ENCODE results near the gene MNS1.
"Not testable (repeated sequence)": the region's sequence is repeated elsewhere in the genome, so short reads cannot be mapped to it uniquely, and the experiment has no call there.

MNS1 gene, protein sequence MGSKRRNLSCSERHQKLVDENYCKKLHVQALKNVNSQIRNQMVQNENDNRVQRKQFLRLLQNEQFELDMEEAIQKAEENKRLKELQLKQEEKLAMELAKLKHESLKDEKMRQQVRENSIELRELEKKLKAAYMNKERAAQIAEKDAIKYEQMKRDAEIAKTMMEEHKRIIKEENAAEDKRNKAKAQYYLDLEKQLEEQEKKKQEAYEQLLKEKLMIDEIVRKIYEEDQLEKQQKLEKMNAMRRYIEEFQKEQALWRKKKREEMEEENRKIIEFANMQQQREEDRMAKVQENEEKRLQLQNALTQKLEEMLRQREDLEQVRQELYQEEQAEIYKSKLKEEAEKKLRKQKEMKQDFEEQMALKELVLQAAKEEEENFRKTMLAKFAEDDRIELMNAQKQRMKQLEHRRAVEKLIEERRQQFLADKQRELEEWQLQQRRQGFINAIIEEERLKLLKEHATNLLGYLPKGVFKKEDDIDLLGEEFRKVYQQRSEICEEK

DNA sequence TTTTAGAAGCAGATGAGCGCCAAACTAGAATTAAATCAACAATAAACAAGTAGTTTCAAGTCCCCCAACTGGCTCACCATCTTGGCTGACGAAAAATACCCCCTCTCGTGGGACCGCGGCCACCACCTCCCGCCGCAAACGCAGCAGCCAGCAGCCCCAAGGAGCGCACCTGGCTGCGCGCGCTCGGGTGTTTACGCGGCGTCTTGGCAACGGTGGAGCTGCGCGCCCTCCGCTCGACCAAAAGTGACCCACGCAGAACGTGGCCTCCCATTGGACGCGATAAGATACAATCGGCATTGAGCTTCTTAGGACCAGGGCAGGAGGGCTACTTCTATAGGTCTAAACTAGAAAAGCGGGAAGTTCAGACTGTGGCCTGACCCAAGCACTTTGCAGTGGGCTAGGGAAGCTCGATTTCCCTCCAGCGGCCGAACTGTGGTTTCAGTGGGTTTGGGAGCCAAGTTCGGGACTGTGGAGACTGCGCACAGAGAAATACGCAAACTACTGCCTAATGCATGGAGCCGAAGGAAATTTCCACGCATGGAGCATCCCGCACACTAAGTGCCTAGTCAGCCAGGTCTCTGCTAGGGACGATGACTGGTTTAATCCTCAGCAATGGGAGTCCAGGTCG lies at the start of gene MNS1:
MNS1 (minus strand) TSS at position 245 of the 628 bp plus-strand sequence; CDS start at position 80, 165 bp downstream.
- DNase-seq = peak; percentile 97

DNA sequence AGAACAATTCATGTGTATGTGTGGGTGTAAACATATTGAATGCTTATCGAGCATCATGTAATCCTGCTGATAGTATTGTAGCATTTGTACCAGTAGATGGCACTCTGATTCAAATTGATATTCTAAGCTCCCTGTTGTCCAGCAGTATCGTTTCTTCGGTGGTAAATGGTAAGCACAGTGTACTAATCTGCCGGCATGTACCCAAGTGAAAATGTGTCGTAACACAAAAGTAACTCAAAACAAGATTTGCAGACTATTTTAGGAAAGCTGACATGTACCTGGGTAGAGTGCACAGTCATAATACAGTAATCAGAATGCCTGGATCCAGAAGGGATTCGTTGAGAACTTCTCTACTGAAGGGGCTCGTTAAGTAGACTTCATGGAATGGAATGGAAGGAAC lies 31.7 kb upstream of the MNS1 start:
- no peak for DNase-seq

DNA sequence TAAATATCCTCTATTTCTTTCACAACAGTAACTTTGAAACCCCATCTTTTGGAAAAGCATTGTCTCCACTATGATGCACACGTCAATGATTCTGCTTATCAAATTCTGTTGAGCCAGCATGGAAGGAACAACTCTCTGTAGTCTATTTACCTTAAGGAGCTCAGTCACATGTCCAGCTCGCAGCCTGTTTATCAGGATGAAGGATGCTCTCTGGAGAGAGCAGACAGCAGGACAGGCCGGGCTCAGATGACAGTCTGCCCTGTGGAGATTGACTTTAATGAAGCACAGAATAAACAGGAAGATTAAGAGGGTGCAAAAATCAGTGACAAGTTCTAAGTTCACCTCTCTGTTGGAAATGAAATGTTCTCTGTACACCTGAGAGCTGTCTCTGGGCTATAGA lies 30.6 kb upstream of the MNS1 start:
- DNase-seq = no peak

DNA sequence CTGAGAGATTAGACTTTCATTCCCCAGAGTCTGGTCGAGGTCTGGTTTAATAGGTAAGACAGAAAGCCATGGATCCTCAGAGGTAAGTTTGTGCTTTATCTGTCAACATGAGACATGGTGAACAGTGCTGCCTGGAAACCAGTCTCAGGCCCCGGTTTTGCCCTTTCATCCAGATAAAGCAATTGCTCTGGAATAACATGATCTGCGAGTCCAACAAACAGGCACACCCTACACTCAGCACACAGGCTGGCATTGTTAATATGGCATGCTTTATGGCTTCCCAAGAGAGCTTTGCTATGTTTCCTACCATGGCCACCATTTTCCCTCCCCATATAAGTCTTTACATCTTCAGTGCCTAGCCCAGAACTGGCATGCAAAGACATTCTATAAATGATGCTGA lies 30.1 kb upstream of the MNS1 start:
- no peak for DNase-seq

DNA sequence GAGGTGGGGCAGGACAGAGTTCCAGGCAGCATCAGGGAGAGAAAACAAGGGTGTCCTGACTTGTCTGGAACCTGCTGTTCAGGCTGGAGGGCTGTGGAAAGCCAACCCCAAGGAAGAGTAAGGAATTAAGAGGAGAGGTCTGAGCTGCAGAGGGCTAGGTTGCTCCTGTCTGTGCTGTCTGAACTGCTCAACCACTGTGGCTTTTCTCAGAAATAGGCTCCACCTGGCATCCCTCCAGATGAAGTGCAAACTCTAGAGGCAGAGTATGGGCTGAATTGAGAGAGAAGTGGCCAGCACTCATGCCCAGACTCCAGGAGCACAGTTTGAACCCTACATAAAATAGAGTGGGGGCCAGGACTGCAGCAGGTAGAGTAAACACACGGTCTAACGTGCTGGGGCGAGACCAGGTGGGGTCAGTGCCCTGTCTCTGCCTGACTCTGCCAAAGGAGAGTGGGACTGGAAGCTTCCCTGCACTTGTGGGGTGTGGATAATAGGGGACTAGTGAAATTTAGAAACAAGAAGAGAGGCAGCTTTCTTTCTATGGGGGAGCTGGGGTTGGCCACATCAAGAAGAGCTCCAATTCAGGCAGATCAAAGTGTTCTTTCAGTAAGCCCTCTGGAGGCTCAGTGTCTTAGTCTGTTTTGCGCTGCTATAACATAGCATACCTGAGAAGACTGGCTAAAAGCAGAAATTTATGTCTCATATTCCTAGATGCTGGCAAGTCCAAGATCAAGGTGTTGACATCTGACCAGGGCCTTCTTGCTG lies 28.0 kb upstream of the MNS1 start:
- DNase-seq = no peak

DNA sequence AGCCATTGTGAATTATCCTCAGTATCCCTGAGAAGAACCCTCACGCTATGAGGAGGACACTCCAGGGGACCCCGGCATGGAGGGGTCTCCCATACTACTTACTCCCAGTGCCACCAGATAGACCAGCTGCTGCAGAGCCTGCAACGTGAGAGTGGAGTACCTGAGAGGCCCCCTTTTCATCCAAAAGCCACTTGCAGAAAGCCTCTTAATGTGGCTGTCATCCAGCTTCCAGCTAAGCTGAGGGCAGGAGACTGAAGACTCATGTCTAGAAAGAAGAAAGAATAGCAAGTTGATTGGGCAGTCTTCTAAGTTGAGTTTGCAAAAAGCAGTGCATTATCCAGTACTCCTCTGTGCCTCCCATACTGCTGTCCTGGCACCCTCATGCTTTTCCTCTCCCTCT lies 27.3 kb upstream of the MNS1 start:
- DNase-seq = no peak

DNA sequence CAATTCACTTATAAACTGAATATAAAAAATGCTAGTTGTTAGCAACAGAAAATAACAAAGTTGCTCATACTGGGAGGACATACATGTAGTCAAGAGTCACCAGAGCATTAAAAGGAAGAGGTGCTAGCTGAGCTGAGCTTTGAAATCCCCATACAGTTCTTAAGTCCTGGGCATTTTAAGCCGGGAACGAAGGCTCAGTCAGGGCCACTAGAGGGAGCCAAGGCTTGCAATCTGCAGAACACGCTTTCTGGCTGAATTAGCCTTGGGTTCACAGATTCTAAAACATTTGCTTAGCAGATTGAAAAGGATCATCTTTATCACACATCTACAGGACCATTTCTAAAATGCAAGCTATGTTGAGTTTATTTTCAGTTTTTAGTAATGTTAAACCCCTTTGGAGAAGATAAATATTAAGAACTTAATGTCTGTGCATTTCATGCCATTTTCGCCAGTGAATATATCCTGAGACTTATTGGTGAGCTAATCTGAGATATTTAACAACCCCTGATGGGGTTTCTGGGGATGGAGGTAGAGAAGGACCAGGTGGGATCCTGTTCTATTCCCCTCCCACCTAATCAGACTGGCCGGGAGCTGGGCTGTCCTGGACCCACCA lies 26.3 kb upstream of the MNS1 start:
- DNase-seq = peak; percentile 79

DNA sequence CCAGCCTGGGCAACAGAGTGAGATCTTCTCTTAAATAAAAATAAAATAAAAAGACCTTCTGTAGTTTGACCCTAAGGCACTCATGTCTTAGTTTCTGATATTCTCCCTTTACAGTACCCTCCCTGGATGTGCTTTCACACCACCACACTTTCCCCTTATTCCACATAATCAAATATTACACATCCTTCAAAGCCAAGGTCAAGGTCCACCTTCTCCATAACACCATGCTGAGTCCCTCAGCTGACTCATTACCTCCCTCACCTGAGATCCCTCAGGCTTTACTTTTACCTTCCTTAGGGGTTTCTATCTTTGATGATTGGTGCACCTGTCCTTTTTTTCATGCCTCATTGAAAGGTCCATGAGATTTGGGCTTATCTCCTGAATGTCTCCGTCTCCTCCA lies 25.5 kb upstream of the MNS1 start:
- DNase-seq = no peak

DNA sequence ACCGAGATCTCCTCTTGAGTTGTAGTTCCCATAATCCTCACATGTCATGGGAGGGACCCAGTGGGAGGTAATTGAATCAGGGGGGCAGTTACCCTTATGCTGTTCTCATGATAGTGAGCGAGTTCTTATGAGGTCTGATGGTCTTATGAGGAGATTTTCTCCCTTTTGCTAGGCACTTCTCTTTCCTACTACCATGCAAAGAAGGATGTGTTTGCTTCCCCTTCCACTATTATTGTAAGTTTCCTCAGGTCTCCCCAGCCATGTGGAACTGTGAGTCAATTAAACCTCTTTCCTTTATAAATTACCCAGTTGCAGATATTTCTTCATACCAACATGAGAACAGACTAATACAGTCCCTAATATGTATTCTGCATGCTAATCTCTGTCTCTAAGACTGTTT lies 21.3 kb upstream of the MNS1 start:
- DNase-seq = not testable (repeated sequence)

DNA sequence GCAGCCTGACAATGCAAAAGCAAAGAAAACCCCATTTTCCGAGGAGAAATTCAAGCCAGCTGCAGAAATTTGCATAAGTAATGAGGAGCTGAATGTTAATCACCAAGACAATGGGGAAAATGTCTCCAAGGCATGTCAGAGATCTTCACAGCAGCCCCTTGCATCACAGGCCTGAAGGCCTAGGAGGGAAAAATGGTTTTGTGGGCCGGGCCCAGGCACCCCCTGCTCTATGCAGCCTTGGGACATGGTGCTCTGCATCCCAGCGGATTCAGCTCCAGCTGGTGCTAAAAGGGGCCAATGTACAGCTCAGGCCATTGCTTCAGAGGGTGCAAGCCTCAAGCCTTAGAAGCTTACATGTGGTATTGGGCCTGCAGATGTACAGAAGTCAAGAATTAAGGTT lies 20.5 kb upstream of the MNS1 start:
- DNase-seq = not testable (repeated sequence)

DNA sequence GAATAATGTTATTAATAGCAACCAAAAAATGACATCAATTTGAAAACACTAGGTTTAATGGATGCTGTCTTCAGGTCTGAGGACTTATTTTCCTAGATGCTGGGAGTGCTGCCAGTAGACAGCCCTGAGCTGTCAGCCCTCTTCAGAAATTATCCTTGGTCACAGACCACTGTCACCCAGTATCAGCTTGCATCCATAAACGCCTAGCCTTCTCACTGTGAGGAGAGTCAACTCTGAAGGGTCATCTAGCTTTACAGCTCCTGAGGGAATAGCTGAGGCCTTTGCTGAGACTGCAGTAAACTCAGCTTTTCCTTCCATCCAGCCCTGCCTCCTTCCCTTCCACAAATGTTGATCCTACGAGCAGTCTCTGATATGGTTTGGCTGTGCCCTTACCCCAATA lies 19.4 kb upstream of the MNS1 start:
- DNase-seq = no peak

DNA sequence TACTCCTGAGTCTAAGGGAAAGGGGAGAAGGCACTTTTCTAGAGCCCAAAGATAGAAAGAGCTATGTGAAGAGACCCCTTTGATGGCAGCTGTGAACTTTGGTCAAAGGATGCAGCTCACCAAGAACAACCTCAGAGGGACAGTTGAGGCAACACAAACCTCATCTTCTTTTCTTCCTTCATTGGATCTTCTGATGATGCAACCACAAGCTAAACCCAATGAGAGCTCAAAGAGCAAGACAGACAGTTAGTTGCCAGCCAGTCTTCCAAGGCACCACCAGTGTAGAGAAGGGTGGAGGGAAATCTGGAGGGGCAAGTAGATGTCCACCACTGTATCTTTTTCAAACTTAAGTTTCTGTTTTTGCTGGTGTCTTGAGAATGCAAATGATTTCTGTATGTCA lies 10.4 kb upstream of the MNS1 start:
- no peak for DNase-seq

DNA sequence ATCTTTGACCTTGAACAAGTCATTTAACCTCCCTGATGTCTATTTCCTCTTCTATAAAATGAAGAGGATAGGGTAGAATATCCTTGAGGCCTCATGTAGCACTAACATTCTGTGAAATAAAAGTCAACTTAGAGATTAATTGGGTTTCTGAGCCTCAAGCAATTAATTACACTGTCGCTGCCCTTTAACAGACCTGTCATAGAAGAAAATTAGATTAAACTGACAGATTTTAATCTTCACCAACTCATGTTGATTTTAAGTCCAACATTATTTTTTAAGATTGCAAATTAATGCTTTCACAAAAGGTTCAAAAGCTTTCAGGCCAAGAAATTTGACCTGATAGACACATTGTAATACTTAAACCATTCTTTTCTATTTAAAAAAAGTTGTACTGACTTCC lies 8.1 kb upstream of the MNS1 start:
- DNase-seq = no peak

DNA sequence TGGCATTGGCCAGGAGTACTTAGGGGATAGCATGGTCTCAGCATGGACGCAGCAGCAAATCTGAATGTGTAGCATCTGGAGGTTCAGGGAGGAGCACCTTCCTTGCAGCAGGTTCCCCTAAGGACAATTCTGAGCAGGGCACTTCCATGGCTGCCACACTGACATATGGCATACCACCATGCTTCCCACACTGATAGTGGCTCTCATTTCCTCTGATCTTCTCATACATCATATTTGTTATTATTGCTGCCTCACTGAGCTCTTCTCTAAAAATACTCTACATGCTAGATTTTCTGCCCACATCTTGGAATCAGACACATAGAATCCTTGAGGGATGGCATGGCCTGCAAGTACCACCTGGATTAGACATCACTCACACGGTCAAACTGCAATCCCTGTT lies 7.3 kb upstream of the MNS1 start:
- DNase-seq = no peak

DNA sequence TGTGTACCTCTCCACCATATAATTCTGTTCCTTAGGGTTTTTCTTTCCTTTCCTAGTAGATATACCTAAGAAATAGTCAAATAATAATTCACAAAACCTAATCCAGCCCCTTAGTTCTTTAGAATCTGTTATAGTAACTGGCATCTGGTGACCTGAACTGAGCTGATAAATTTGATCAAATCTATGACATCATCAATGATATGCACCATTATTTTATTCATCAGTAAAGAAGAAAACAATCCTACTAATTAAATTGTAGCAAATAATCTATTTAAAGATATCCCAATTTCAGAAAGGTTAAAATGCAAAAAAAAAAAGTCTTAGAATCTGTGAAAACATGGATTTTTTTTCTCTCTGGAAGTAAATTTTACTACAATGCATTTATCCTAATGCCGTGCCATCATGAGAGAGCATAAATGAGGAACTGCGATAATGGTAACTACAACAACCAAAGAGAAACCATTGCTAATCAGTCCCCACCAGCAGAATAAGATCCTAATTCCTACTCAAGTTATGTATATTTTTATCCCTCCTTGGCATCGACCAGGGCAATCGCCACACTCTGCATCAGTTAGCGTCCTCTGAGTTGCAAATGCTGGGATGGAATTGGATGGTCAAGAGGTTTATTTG lies 6.6 kb upstream of the MNS1 start:
- DNase-seq = no peak

DNA sequence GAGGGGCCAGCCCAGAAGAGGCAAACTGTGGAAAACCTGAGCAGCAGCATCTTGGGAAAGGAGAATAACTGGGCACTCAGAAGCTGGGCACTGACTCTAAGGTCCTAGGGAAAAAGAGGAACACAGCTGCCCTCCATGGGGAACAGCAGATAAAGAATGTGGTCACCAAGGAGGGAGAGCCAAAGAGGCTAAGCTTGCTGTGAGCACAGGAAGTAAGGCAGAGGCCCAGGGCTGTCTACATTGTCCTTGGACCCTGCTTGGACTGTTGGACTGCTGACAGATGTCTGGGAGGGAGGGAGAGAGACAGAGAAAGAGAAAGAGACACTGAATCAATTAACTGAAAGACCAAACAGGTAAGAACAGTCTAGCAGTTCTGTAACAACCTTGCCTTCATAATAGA lies 4.5 kb upstream of the MNS1 start:
- no peak for DNase-seq

DNA sequence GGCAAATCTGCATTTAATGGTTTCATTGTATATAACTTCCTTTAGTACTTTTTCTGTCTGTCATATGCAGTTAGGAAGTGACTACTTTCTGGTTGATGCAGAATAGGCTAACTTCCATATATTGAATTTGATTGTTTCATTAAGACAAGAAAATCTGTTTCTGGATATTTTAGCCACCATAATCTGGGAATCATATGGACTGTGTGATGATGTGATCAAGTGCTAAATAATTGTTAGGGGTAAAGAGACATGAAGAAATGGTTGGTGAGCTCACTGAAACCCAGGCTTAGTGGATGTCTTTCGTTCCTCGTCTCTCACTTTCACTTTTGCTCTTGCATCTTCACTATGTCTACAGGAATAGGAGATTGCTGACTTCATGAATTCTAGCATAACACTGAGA lies 3.5 kb upstream of the MNS1 start:
- no peak for DNase-seq

DNA sequence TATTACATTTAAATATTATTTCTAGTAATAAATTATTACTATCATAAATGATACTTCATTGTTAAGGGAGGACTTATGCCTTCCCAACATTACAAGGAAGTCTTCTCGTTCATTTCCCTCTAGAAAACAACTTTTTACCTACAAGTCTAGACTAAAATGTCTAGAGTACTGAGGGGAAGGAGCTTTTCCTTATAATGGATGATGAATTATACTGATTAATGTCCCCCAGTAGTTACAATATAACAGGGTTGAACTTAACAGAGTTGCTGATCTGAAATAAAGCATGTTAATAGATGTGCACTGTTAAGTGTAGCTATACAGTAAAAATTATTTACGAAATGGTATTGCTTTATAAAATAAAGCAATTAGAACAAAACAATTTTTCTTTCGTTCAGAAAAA lies 2.7 kb upstream of the MNS1 start:
- DNase-seq = no peak

DNA sequence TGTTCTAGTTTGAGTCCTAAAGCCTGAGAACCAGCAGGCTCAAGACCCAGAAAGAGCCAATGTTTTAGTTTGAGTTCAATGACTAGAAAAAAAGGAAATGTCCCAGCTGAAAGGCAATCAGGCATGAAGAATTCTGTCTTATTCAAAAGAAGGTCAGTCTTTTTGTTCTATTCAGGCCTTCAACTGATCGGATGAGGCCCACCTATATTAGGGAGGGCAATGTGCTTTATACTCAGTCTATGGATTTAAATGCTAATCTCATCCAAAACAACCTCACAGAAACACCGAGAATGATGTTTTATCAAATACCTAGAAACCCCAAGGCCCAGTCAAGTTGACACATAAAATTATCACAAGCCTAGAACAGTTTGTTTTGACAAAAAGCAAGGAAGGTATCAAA lies 4.0 kb downstream of the MNS1 start:
- no peak for DNase-seq

DNA sequence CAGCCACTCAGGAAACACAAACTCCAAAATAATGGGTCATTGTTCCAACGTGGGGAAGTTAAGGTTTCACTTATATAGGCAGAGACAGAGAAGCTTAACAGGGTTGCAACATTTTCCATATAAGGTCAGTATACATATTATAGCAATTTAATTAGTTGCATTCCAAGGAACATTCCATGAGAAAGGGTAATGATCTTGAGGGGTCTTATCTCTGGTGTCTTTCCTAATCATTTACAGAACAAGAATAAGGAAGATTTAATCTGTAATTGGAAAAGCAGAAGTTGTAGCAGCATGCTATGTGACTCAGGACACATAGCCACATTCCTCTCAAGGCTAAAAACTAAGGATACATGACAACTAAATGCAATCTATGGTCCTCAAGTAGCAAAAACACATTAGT lies 4.9 kb downstream of the MNS1 start:
- DNase-seq = no peak

DNA sequence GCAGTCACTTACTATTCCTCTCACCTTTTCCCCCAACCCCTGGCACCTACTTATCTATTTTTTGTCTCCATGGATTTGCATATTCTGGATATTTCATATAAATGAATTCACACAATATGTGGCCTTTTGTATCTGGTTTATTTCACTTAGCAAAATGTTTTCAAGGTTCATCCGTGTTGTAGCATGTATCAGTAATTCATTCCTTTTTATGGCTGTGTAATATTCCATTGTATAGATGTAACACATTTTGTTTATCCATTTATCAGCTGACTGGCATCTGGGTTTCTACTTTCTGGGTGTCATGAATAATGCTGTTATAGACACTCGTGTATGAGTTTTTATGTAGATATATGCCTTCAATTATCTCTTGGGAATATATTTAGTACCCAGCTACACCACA lies 5.8 kb downstream of the MNS1 start:
- no peak for DNase-seq

DNA sequence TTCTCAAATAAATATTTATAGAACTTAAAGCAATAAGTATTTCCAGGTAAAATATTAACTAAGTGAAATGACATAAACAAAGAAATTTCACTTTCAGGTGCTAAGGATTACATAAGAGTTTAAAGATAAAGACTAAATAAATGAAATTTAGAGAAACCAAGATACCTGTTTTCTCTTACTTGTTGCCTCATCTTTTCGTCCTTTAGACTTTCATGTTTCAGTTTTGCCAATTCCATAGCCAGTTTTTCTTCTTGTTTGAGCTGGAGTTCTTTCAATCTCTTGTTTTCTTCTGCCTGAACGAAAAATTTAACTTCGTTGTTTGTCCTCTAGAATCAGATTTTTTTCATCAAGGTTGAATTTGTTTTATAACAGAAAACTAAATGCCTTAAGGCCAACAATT lies 8.7 kb downstream of the MNS1 start:
- DNase-seq = no peak

DNA sequence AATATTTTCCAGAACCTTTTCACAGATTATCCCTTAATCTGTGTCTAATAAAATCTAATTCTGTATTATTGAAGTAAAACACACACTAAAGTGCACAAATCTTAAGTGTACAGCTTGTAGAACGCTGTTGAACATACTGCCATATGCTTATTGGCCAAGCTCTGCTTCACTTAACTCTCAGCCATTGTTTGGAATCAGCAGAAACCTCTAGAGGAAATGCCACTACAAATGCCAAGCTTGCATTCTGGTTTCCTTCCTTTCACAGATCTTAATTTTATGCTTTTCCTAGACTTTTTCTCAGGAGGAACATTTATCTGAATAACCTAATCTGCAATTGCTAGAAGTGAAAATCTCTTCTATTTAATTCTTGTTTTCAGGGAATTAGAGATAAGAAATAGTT lies 10.1 kb downstream of the MNS1 start:
- DNase-seq = no peak
